T-helper 22 cell (primary cell): ENCODE data around the gene PAFAH2.
"Not testable (repeated sequence)": the region's sequence is repeated elsewhere in the genome, so short reads cannot be mapped to it uniquely, and the experiment has no call there.

Experiments used
- DNase-seq: peaks from one replicate; pipeline ENCODE4 v3.0.0-alpha.2; 2020; ENCODE audit warnings: low read depth

The PAFAH2 gene

GRCh38 chr1:26010825-26011224 lies 13.0 kb upstream of the PAFAH2 start:
- DNase-seq = no peak

- no peak for DNase-seq
Observed at GRCh38 chr1:26009796-26010447, 12.1 kb upstream of the PAFAH2 start.

GRCh38 chr1:26006710-26007109 lies 8.8 kb upstream of the PAFAH2 start:
- no peak for DNase-seq

GRCh38 chr1:26005434-26006105 lies 7.7 kb upstream of the PAFAH2 start:
- no peak for DNase-seq

GRCh38 chr1:26003756-26004155 lies 5.9 kb upstream of the PAFAH2 start:
- no peak for DNase-seq

GRCh38 chr1:26003262-26003661 lies 5.4 kb upstream of the PAFAH2 start:
- DNase-seq = no peak

- no peak for DNase-seq
Observed at GRCh38 chr1:25999041-25999800, 1.4 kb upstream of the PAFAH2 start.

- no peak for DNase-seq
Observed at GRCh38 chr1:25996966-25997827, 666 bp downstream of the PAFAH2 start.

GRCh38 chr1:25994402-25995150 lies 3.3 kb downstream of the PAFAH2 start:
- DNase-seq = no peak

GRCh38 chr1:25993197-25993951 lies 4.5 kb downstream of the PAFAH2 start:
- no peak for DNase-seq

- DNase-seq = no peak
Observed at GRCh38 chr1:25992689-25993171, 5.1 kb downstream of the PAFAH2 start.

GRCh38 chr1:25991937-25992688 lies 5.8 kb downstream of the PAFAH2 start:
- no peak for DNase-seq

- peak; percentile 4 for DNase-seq
Observed at GRCh38 chr1:25990702-25991395, 7.0 kb downstream of the PAFAH2 start.

- DNase-seq = no peak
Observed at GRCh38 chr1:25990251-25990650, 7.6 kb downstream of the PAFAH2 start.

- DNase-seq = no peak
Observed at GRCh38 chr1:25989440-25990234, 8.2 kb downstream of the PAFAH2 start.

- DNase-seq = no peak
Observed at GRCh38 chr1:25987951-25988350, 9.9 kb downstream of the PAFAH2 start.

GRCh38 chr1:25986773-25987172 lies 11.1 kb downstream of the PAFAH2 start:
- DNase-seq = not testable (repeated sequence)

GRCh38 chr1:25985670-25986069 lies 12.2 kb downstream of the PAFAH2 start:
- DNase-seq = no peak
